ENCODE measurements around the gene PYGL. TPM values are rescaled to one million over a fixed set of nuclear protein-coding genes. Genes with fewer than 3 reads are reported as not detected.

The PYGL gene
- total RNA-seq, 1 experiment from 2014 or later: 23.0 TPM

- Histone ChIP-seq H3K27me3 (ENCODE audit: control insufficient read depth, insufficient read depth, low read length) (no peaks in the 10 kb centered on the region), H3K4me3 (ENCODE audit: low read depth in 2 of 2, low read length in 2 of 2) (no peak overlapping the region), H3K4me1 (ENCODE audit: control insufficient read depth, insufficient read depth, low read length) (no peaks in the 10 kb centered on the region), H3K27ac (ENCODE audit: low read length) (no peak overlapping the region), H3K9me3 (ENCODE audit: control insufficient read depth, insufficient read depth, low read depth, low read length) (no peaks in the 10 kb centered on the region), H3K36me3 (ENCODE audit: control insufficient read depth, insufficient read depth, low read length) (no peaks in the 10 kb centered on the region; the same call in 1 of the 2 replicates)
- in situ Hi-C loops (cut with HindIII; ENCODE audit: low pct_unique_long_range_greater_than_20kb, low sequenced_read_pairs) (no loop called here), intact Hi-C loops (cut with micrococcal nuclease; ENCODE audit: unreplicated experiment) (no loop called here)
- DNase-seq (ENCODE audit: low read depth, low spot score) (no peak), ATAC-seq (no peak)
- ChIA-PET POLR2A (no interaction called here), CTCF (no interaction called here)
- BruUV-seq (replicated peaks): no TSS peak
- TF ChIP-seq, protein P1, sequence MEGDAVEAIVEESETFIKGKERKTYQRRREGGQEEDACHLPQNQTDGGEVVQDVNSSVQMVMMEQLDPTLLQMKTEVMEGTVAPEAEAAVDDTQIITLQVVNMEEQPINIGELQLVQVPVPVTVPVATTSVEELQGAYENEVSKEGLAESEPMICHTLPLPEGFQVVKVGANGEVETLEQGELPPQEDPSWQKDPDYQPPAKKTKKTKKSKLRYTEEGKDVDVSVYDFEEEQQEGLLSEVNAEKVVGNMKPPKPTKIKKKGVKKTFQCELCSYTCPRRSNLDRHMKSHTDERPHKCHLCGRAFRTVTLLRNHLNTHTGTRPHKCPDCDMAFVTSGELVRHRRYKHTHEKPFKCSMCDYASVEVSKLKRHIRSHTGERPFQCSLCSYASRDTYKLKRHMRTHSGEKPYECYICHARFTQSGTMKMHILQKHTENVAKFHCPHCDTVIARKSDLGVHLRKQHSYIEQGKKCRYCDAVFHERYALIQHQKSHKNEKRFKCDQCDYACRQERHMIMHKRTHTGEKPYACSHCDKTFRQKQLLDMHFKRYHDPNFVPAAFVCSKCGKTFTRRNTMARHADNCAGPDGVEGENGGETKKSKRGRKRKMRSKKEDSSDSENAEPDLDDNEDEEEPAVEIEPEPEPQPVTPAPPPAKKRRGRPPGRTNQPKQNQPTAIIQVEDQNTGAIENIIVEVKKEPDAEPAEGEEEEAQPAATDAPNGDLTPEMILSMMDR (IDR thresholded peaks at IDR 0.05): no peak
- TF ChIP-seq POLR2AphosphoS5 (IDR thresholded peaks at IDR 0.05; ENCODE audit: low read depth, low read length) (no peak), SIN3A (IDR thresholded peaks at IDR 0.05; ENCODE audit: borderline replicate concordance, insufficient read depth, low read depth, low read length) (no peak), TCF7L2 (IDR thresholded peaks at IDR 0.05; ENCODE audit: low read depth, low read length) (no peak)
Observed at GRCh38 chr14:50937325-50937724, 7.0 kb downstream of the PYGL start.

DNA sequence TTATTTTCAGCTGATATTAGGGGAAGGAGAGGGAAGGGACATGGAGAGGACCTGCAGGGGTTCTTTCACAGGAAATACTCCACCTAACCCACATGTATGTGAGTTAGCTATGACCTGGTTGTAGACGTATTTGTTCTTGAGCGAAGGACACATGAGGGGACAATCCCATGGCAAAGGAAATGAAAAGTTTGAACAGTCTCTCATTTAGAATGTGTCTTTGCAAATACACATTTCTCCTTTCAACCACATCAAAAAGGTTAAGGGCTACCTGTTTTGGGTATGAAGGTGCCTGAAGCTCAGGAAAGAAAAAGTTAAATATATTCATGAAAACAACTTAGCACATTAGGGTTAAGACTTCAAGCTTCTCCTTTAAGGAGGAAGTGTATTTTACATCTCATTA is 7.4 kb downstream of the PYGL start:
- ATAC-seq (no peak), DNase-seq (ENCODE audit: low read depth, low spot score) (no peak)
- Histone ChIP-seq H3K9me3 (ENCODE audit: control insufficient read depth, insufficient read depth, low read depth, low read length) (no peaks in the 10 kb centered on the region), H3K36me3 (ENCODE audit: control insufficient read depth, insufficient read depth, low read length) (no peaks in the 10 kb centered on the region; the same call in 1 of the 2 replicates), H3K4me1 (ENCODE audit: control insufficient read depth, insufficient read depth, low read length) (no peaks in the 10 kb centered on the region), H3K27me3 (ENCODE audit: control insufficient read depth, insufficient read depth, low read length) (no peaks in the 10 kb centered on the region), H3K27ac (ENCODE audit: low read length) (no peak overlapping the region), H3K4me3 (ENCODE audit: low read depth in 2 of 2, low read length in 2 of 2) (no peak overlapping the region)
- ChIA-PET POLR2A (no interaction called here), CTCF (no interaction called here)
- TF ChIP-seq, protein P2, sequence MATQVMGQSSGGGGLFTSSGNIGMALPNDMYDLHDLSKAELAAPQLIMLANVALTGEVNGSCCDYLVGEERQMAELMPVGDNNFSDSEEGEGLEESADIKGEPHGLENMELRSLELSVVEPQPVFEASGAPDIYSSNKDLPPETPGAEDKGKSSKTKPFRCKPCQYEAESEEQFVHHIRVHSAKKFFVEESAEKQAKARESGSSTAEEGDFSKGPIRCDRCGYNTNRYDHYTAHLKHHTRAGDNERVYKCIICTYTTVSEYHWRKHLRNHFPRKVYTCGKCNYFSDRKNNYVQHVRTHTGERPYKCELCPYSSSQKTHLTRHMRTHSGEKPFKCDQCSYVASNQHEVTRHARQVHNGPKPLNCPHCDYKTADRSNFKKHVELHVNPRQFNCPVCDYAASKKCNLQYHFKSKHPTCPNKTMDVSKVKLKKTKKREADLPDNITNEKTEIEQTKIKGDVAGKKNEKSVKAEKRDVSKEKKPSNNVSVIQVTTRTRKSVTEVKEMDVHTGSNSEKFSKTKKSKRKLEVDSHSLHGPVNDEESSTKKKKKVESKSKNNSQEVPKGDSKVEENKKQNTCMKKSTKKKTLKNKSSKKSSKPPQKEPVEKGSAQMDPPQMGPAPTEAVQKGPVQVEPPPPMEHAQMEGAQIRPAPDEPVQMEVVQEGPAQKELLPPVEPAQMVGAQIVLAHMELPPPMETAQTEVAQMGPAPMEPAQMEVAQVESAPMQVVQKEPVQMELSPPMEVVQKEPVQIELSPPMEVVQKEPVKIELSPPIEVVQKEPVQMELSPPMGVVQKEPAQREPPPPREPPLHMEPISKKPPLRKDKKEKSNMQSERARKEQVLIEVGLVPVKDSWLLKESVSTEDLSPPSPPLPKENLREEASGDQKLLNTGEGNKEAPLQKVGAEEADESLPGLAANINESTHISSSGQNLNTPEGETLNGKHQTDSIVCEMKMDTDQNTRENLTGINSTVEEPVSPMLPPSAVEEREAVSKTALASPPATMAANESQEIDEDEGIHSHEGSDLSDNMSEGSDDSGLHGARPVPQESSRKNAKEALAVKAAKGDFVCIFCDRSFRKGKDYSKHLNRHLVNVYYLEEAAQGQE (IDR thresholded peaks at IDR 0.05; ENCODE audit: insufficient read depth in 1 of 2, low read depth in 2 of 2, low read length in 1 of 2): no peak
- TF ChIP-seq POLR2AphosphoS5 (IDR thresholded peaks at IDR 0.05; ENCODE audit: low read depth, low read length) (no peak), SIN3A (IDR thresholded peaks at IDR 0.05; ENCODE audit: borderline replicate concordance, insufficient read depth, low read depth, low read length) (no peak), TCF7L2 (IDR thresholded peaks at IDR 0.05; ENCODE audit: low read depth, low read length) (no peak)
- BruUV-seq (replicated peaks): no TSS peak
- intact Hi-C loops (cut with micrococcal nuclease; ENCODE audit: unreplicated experiment) (no loop called here), in situ Hi-C loops (cut with HindIII; ENCODE audit: low pct_unique_long_range_greater_than_20kb, low sequenced_read_pairs) (no loop called here)

- intact Hi-C loops (cut with micrococcal nuclease; ENCODE audit: unreplicated experiment): no loop called here
- DNase-seq (ENCODE audit: low read depth, low spot score): no peak
- in situ Hi-C loops (cut with HindIII; ENCODE audit: low pct_unique_long_range_greater_than_20kb, low sequenced_read_pairs): no loop called here
- no peaks in the 10 kb centered on the region; the same call in none of the 2 replicates for H3K36me3 ChIP-seq (ENCODE audit: control insufficient read depth, insufficient read depth, low read length)
- no peak overlapping the region for H3K4me3 ChIP-seq (ENCODE audit: low read depth in 2 of 2, low read length in 2 of 2)
- ChIA-PET CTCF (interaction anchor here (0.6 kb wide), 1 partner anchor 160 kb away, joined by 3 read pairs; no protein-coding TSS in a partner anchor), POLR2A (no interaction called here)
- no peak overlapping the region for H3K27ac ChIP-seq (ENCODE audit: low read length)
- no peak for ATAC-seq
- no peaks in the 10 kb centered on the region for H3K9me3 ChIP-seq (ENCODE audit: control insufficient read depth, insufficient read depth, low read depth, low read length)
- H3K27me3 ChIP-seq (ENCODE audit: control insufficient read depth, insufficient read depth, low read length): no peaks in the 10 kb centered on the region
- TF ChIP-seq POLR2AphosphoS5 (IDR thresholded peaks at IDR 0.05; ENCODE audit: low read depth, low read length) (no peak), SIN3A (IDR thresholded peaks at IDR 0.05; ENCODE audit: borderline replicate concordance, insufficient read depth, low read depth, low read length) (no peak), TCF7L2 (IDR thresholded peaks at IDR 0.05; ENCODE audit: low read depth, low read length) (no peak)
- TF ChIP-seq, protein P1 (IDR thresholded peaks at IDR 0.05): no peak
- TF ChIP-seq, protein P2 (IDR thresholded peaks at IDR 0.05; ENCODE audit: insufficient read depth in 1 of 2, low read depth in 2 of 2, low read length in 1 of 2): no peak
- BruUV-seq (replicated peaks): no TSS peak
- H3K4me1 ChIP-seq (ENCODE audit: control insufficient read depth, insufficient read depth, low read length): no peaks in the 10 kb centered on the region
Observed at GRCh38 chr14:50936016-50936340, 8.3 kb downstream of the PYGL start.
